HepG2 (cell line): Measurements from ENCODE around the gene ADGRL1. TPM values are rescaled to one million over a fixed set of nuclear protein-coding genes. Genes with fewer than 3 reads are reported as not detected.
"Not testable (repeated sequence)": the region's sequence is repeated elsewhere in the genome, so short reads cannot be mapped to it uniquely, and the experiment has no call there.

Experiments
- ATAC-seq: fragments of 200-7000 bp; cut with Tn5 transposase; 3 replicates; pipeline ENCODE4 v1.9.1; 2020; ENCODE audit warnings: mild to moderate bottlenecking, moderate library complexity
- Bru-seq: library from RNA; stranded (reverse); fragments of 400-500 nt; gene quantifications from one replicate; lab custom pipeline; 2021; lab: Mats Ljungman, UMichigan
- BruChase-seq, 2 experiments: library from RNA; stranded (reverse); fragments of 400-500 nt; gene quantifications; one replicate each; lab custom pipeline; 2021; lab: Mats Ljungman, UMichigan
- BruUV-seq: library from RNA; stranded (reverse); fragments of 400-500 nt; replicated peaks from 2 replicates; lab custom pipeline; 2021; lab: Mats Ljungman, UMichigan
- CTCF ChIA-PET: fragments of 300-600 bp; formaldehyde crosslinking; extraction: SDS; loops from one replicate; lab custom pipeline; 2021; ENCODE audit warnings: low total read pairs, inconsistent platforms, low intra/inter-chr PET ratio; lab: Yijun Ruan, JAX
- POLR2A ChIA-PET: fragments of 350-600 bp; sonication (Branson Sonifier 250); formaldehyde crosslinking; loops from one replicate; lab custom pipeline; 2020; ENCODE audit warnings: antibody characterized with exemption, inconsistent platforms; lab: Yijun Ruan, JAX
- DNase-seq: peaks from one replicate; pipeline ENCODE4 v3.0.0-alpha.2; 2015; ENCODE audit warnings: low spot score
- FAIRE-seq: peaks from 3 replicates; lab custom pipeline; 2011; peaks lifted over from hg19 to GRCh38; lab: Jason Lieb, UNC
- H2AFZ ChIP-seq: one replicate; pipeline ENCODE4 v1.6.1; 2011; ENCODE audit warnings: low read length, inconsistent platforms
- H3K27ac ChIP-seq: fragments of 300-600 bp; 3 replicates; pipeline ENCODE4 v1.8.0; 2011; ENCODE audit warnings: mixed run types, mild to moderate bottlenecking, mixed read lengths, low read length, inconsistent platforms; ENCODE audit not compliant: insufficient read depth; ENCODE audit errors: extremely low read length
- H3K27me3 ChIP-seq, 2 experiments: fragments of 200-600 bp in 1 of 2; 2 replicates in 1 of 2; 3 replicates in 1 of 2; pipeline versions ENCODE4 v1.6.0 to v1.8.0; 2011; ENCODE audit warnings: low read length in 2 of 2, mild to moderate bottlenecking in 2 of 2, moderate library complexity in 2 of 2, inconsistent platforms in 1 of 2; ENCODE audit not compliant: insufficient read depth in 2 of 2, control insufficient read depth in 1 of 2
- H3K36me3 ChIP-seq, 2 experiments: fragments of 200-600 bp in 1 of 2; replicated peaks in 1 of 2; 2 replicates in 1 of 2; 3 replicates in 1 of 2; pipeline versions ENCODE4 v1.5.1 to v1.8.0; 2011; ENCODE audit warnings: low read length in 2 of 2, inconsistent platforms in 1 of 2; ENCODE audit not compliant: insufficient read depth in 2 of 2, control insufficient read depth in 1 of 2
- H3K4me1 ChIP-seq: 2 replicates; pipeline ENCODE4 v1.5.1; 2012; ENCODE audit warnings: low read length, inconsistent platforms; ENCODE audit not compliant: insufficient read depth
- H3K4me2 ChIP-seq: 2 replicates; pipeline ENCODE4 v1.6.0; 2011; ENCODE audit warnings: low read depth, low read length, inconsistent platforms
- H3K4me3 ChIP-seq, 3 experiments: fragments of 200-600 bp in 1 of 3; sonication (generic), shearing (Covaris generic) in 1 of 3; replicated peaks in 1 of 3; 2 replicates each; pipeline ENCODE4 v1.5.1; 2011 to 2016; ENCODE audit warnings: low read length in 3 of 3, inconsistent platforms in 2 of 3, low read depth in 2 of 3, mild to moderate bottlenecking in 2 of 3, control low read depth in 1 of 3, mixed read lengths in 1 of 3; ENCODE audit not compliant: insufficient read depth in 1 of 3
- H3K79me2 ChIP-seq: one replicate; pipeline ENCODE4 v1.6.1; 2011; ENCODE audit warnings: low read length, inconsistent platforms; ENCODE audit not compliant: insufficient read depth
- H3K9ac ChIP-seq: 2 replicates; pipeline ENCODE4 v1.6.0; 2011; ENCODE audit warnings: mild to moderate bottlenecking, low read depth, low read length, inconsistent platforms; ENCODE audit not compliant: insufficient read depth
- H3K9me3 ChIP-seq: 2 replicates; pipeline ENCODE4 v1.5.1; 2012; ENCODE audit warnings: mild to moderate bottlenecking, low read length
- H4K20me1 ChIP-seq: 2 replicates; pipeline ENCODE4 v1.6.0; 2011; ENCODE audit warnings: inconsistent platforms, mild to moderate bottlenecking, low read length, moderate library complexity; ENCODE audit not compliant: insufficient read depth
- WGBS: methylation state at CpG from one replicate; pipeline ENCODE4 v1.1.6; 2017; ENCODE audit warnings: low lambda C conversion rate; 5-methylcytosine and 5-hydroxymethylcytosine counted together
- in situ Hi-C: cut with HindIII; loops from 2 replicates; pipeline ENCODE4 v1.10.0; 2017; ENCODE audit warnings: low pct_unique_long_range_greater_than_20kb; ENCODE audit not compliant: extremely low pct_ligation_motif_present
- intact Hi-C: fragments of 100-400 bp; cut with micrococcal nuclease; formaldehyde crosslinking; loops from one replicate; pipeline ENCODE4 v1.10.0; 2022; ENCODE audit not compliant: unreplicated experiment
- long read RNA-seq, 2 experiments: library from RNA in 1 of 2; library from polyadenylated mRNA in 1 of 2; stranded (forward) in 1 of 2; unstranded in 1 of 2; transcript quantifications; one replicate each; pipeline ENCODE4 v2.0.0, GENCODE V29; 2019 to 2022
- polyA minus RNA-seq, 3 experiments: library from RNA; depleted of rRNA, polyadenylated mRNA; stranded (reverse); fragments of >200 nt; gene quantifications; 2 replicates each; pipeline ENCODE4 v1.2.3, GENCODE V29; 2011; ENCODE audit warnings: low replicate concordance in 1 of 3
- polyA plus RNA-seq, 8 experiments: library from polyadenylated mRNA; depleted of rRNA in 3 of 8; stranded (reverse) in 7 of 8; unstranded in 1 of 8; fragments of >200 nt; fragmentation: Illumina TruSeq in 4 of 8; extraction: Trizol in 4 of 8; gene quantifications; 2 replicates each; pipeline versions ENCODE4 v1.2.1 to v1.2.3, GENCODE V29; 2011 to 2016; ENCODE audit warnings: low read depth in 4 of 8, missing spikeins in 1 of 8, mixed read lengths in 1 of 8; ENCODE audit not compliant: insufficient read depth in 1 of 8
- total RNA-seq, 5 experiments: library from RNA; depleted of rRNA; stranded (reverse); fragments of >200 nt; fragmentation: Illumina TruSeq; extraction: Trizol; gene quantifications; 2 replicates each; pipeline ENCODE4 v1.2.3, GENCODE V29; 2016; ENCODE audit warnings: low read depth in 1 of 5

ADGRL1 gene
- total RNA-seq (2016; rRNA removed; fragmentation: Illumina TruSeq; extraction: Trizol): 0.41 and 0.49 TPM in 2 replicates
- 0.26 and 0.61 TPM in 2 replicates for total RNA-seq (2016; cell fraction: cytosol; rRNA removed; fragmentation: Illumina TruSeq; extraction: Trizol; ENCODE audit: low read depth)
- total RNA-seq (2016; cell fraction: insoluble cytoplasmic fraction; rRNA removed; fragmentation: Illumina TruSeq; extraction: Trizol): 0.37 and 0.69 TPM in 2 replicates
- 0.59 and 1.0 TPM in 2 replicates for total RNA-seq (2016; cell fraction: membrane; rRNA removed; fragmentation: Illumina TruSeq; extraction: Trizol)
- total RNA-seq (2016; cell fraction: nucleus; rRNA removed; fragmentation: Illumina TruSeq; extraction: Trizol): 0.50 and 0.56 TPM in 2 replicates
- 1.7 and 1.9 TPM in 2 replicates for polyA plus RNA-seq (2011; rRNA removed)
- 0.95 and 1.3 TPM in 2 replicates for polyA plus RNA-seq (2011; cell fraction: cytosol; rRNA removed)
- polyA plus RNA-seq (2011; cell fraction: nucleus; rRNA removed): 7.9 and 10.6 TPM in 2 replicates
- polyA plus RNA-seq (2012): 1.6 and 3.4 TPM in 2 replicates
- 0.20 and 0.24 TPM in 2 replicates for polyA plus RNA-seq (2016; cell fraction: cytosol; fragmentation: Illumina TruSeq; extraction: Trizol; ENCODE audit: low read depth)
- 1.5 TPM in 2 replicates for polyA plus RNA-seq (2016; cell fraction: insoluble cytoplasmic fraction; fragmentation: Illumina TruSeq; extraction: Trizol; ENCODE audit: low read depth)
- polyA plus RNA-seq (2016; cell fraction: membrane; fragmentation: Illumina TruSeq; extraction: Trizol; ENCODE audit: low read depth): 0.41 and 0.47 TPM in 2 replicates
- polyA plus RNA-seq (2016; cell fraction: nucleus; fragmentation: Illumina TruSeq; extraction: Trizol; ENCODE audit: insufficient read depth, low read depth): 1.1 and 1.2 TPM in 2 replicates
- 6.1 and 14.3 TPM in 2 replicates for polyA minus RNA-seq (2011; rRNA and poly(A)+ RNA removed; ENCODE audit: low replicate concordance)
- 0.62 and 0.99 TPM in 2 replicates for polyA minus RNA-seq (2011; cell fraction: cytosol; rRNA and poly(A)+ RNA removed)
- polyA minus RNA-seq (2011; cell fraction: nucleus; rRNA and poly(A)+ RNA removed): 2.0 and 2.2 TPM in 2 replicates
- percentile 31 among the genes with signal in this experiment for Bru-seq, nascent RNA
- percentile 40 among the genes with signal in this experiment for BruChase-seq, experiment 1, labeled RNA remaining after a 6-hour chase
- percentile 36 among the genes with signal in this experiment for BruChase-seq, experiment 2, labeled RNA remaining after a 2-hour chase
- long read RNA-seq, experiment 1, partial matches to known transcripts: 0 of 1 reads
- long read RNA-seq, experiment 1, other reads (novel, unspliced or antisense): 1 of 1 reads
- long read RNA-seq, experiment 2, partial matches to known transcripts: 1 of 7 reads
- long read RNA-seq, experiment 2, other reads (novel, unspliced or antisense): 6 of 7 reads

DNA sequence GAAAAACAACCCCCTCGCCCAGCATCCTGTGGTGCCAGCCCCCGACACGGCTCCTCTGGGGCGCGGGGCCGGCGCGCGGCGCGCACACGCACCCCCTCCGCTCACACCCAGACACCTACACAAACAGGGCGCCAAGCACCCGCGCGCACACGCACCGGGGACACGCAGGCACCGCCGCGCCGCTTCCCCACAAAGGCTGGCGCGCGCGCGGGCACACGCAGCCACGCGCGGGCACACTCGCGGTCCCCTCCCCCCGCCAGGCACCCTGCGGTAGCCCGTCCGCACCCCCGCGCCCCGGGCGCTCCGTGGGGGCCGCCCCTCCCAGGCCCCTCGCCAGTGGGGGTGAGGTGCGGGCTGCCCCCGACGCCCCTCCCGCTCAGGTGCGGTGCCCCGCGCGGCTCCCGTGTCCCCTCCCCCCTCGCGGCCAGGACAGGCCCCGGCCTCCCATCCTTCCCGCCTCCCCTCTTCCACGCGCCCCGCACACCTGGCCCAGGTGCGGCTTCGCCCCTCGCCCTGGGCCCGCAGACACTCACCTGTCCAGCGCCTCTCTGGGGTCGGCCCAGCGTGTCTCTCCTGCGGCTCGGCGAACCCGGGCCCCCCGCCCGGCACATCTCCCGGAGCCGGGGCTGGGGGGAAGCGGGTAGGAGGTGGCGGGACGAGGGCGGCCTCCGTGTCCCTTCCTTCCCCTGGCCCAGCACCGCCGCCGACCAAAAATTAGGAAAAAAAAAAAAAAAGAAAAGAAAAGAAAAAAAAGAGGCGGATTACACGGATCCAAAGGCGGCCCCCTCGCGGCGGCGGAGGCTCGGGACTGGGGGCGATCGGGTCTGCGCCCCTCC lies at the start of gene ADGRL1:
Gene ADGRL1 (minus strand): TSS at position 718 of the 836 bp plus-strand sequence. CDS start 22,567 bp downstream, outside the sequence.
- BruUV-seq, H3K4me1 ChIP-seq, in situ Hi-C loops, POLR2A ChIA-PET, H3K36me3 ChIP-seq, FAIRE-seq, CTCF ChIA-PET, H2AFZ ChIP-seq, H3K79me2 ChIP-seq, H3K9me3 ChIP-seq, ATAC-seq, H4K20me1 ChIP-seq, intact Hi-C loops, DNase-seq: not testable (repeated sequence)
- Histone ChIP-seq H3K9ac (peak within 1 kb of the TSS; percentile 58), H3K4me2 (peak within 1 kb of the TSS; percentile 69), H3K27ac (peak within 1 kb of the TSS; percentile 61), H3K27me3 (peaks cover 2 to 14% of the 10 kb centered on the region in 2 experiments; a peak in 3 of 5 replicates), H3K4me3 (peak within 1 kb of the TSS; percentile 51 to 78 (median 60); a peak in 5 of 6 replicates)
- 4% methylated on average over 30 of the region's 96 CpGs for WGBS
